GM21381 (cell line): Measurements from ENCODE around the gene HMGN3.
A peak's percentile ranks its signal among the peaks of the same experiment; 100 is the strongest.

Source experiments
- ATAC-seq: cut with Tn5 transposase; IDR thresholded peaks from one replicate; pipeline ENCODE4 v1.9.1; 2021; ENCODE audit warnings: mild to moderate bottlenecking, moderate library complexity; ENCODE audit not compliant: unreplicated experiment

The HMGN3 gene

DNA sequence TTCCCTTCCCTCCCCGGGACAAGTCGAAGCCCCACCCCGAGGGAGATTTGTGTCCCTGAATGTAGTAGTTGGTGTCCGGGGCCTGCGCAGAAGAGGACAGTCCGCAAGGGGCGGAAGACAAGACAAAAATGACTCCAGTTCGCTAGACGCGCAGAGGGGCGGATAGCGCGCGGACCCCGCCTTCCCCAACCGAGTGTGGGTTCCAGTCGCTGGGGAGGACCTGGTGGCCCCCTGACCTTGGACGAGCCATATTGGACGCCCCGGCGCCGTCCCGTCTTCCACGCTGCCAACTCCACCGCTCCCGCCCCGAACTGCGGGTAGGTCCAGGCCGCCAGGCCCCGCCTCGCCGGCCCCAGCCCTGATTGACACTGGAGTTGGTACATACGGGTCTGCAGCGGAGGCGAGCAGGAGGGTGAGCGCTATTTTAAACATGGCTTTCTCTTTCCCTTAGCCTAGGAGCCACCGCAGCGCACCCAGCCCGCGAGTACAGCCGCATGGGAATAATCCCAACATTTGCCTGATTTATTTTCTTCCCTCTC lies 802 bp downstream of the HMGN3 start:
- peak; percentile 68 for ATAC-seq

GRCh38 chr6:79232696-79233462 lies 1.6 kb downstream of the HMGN3 start:
- no peak for ATAC-seq

DNA sequence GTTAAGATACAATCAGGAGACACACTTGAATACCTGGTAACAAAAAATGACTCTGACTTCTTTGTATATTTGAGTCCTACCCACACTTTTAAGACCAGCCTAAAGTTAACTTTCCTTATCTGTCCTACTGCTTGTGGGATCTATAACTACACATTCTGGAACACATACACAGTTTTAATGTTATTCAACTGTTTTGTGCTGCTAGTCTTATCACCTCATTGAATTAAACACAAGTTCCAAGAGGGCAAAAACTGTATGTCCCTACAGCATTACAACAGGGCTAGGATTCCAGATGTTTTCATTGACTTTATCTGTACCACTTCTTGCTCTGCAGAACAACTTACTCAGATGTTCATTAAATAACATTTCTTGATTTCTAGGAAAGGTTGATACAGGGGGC lies 2.8 kb downstream of the HMGN3 start:
- ATAC-seq: no peak

- no peak for ATAC-seq
Measured at GRCh38 chr6:79231101-79231500, 3.4 kb downstream of the HMGN3 start.

DNA sequence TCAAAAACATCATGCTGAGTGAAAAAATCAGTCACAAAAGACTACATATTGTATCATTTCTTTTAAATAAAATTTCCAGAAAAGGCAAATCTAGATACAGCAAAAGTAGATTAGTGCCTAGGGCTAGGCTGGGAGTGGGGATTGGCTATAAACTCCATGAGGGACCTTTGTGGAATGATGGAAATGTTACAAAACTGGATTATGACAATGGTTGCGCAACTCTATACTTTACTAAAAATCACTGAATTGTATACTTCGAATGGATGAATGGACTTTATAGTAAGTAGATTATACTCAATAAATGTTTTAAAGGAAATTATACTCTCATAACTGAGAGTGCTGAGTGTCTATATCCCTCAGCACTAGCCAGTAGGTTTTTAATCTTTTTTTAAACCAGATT lies 4.3 kb downstream of the HMGN3 start:
- no peak for ATAC-seq

- no peak for ATAC-seq
Measured at GRCh38 chr6:79227445-79227844, 7.0 kb downstream of the HMGN3 start.

- ATAC-seq: no peak
Measured at GRCh38 chr6:79226660-79227059, 7.8 kb downstream of the HMGN3 start.

GRCh38 chr6:79225717-79226599 lies 8.5 kb downstream of the HMGN3 start:
- ATAC-seq: no peak

- ATAC-seq: no peak
Measured at GRCh38 chr6:79223611-79224404, 10.7 kb downstream of the HMGN3 start.

DNA sequence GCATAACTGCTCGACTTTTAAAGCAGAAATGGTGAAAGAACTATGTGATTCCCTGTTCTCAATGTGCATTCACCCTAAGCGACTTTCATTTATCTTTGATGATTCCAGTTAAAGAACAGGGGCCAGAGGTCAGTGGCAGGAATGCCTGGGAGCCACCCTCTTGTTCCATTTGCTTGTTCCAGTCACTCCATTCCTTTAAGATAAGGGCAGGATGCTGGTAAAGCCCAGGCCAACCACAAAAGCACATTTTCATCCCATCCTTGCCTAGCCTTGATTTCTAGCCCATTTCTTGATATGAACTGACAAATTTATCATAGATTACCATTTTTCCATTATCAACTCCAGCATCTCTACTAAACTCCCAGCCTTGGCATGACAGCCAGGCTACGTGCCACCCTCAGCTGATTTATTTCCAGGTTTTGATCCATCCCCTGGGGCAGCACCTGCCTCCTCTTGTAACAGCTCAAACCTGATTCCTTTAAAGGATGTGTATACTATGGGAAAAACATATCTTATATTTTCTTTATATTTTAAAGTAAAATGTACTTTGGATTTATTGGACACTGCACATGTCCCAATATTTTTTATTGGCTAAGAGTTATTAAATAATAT lies 19.2 kb downstream of the HMGN3 start:
- no peak for ATAC-seq

GRCh38 chr6:79212859-79213258 lies 21.6 kb downstream of the HMGN3 start:
- no peak for ATAC-seq

- no peak for ATAC-seq
Measured at GRCh38 chr6:79208816-79209215, 25.7 kb downstream of the HMGN3 start.

GRCh38 chr6:79203753-79204253 lies 30.7 kb downstream of the HMGN3 start:
- no peak for ATAC-seq

GRCh38 chr6:79202556-79202955 lies 31.9 kb downstream of the HMGN3 start:
- ATAC-seq: no peak

DNA sequence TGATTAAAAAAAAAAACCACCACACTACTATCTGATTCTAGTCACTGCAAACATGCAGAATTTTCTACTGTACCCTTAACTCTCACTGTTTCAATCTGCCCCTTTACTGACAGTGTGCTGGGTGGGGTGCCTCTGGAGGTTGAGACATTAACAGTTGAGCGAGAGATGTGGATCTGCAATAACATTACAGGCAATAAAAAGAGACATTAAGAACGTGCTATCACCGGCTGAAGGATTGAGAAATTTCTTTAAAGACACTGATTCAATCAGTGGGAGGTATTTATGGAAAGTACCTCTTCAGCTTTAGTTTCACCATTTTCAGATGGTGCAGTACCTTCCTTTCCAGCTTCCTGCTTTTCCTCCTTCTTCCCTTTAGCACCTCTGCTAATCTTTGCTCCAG lies 32.5 kb downstream of the HMGN3 start:
- no peak for ATAC-seq

DNA sequence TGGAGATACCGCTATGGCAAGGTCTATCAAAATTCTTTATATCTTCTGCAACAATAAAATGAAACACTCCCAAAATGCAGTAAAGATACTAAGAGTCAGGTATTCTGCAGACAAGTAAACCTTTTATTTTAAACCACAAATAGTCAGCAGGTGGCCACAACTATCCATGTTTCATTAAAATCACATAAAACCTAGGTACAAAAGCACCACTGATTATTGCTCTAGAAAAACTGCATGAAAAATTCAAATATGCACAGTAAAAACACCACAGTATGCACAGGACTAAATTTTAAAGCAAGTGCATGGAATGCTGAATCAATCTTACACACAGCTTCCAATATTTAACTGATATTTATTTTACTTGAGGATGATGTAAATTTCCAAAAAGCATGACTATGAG lies 33.3 kb downstream of the HMGN3 start:
- ATAC-seq: no peak

GRCh38 chr6:79196912-79197311 lies 37.6 kb downstream of the HMGN3 start:
- no peak for ATAC-seq

- ATAC-seq: no peak
Measured at GRCh38 chr6:79193971-79194370, 40.5 kb downstream of the HMGN3 start.

DNA sequence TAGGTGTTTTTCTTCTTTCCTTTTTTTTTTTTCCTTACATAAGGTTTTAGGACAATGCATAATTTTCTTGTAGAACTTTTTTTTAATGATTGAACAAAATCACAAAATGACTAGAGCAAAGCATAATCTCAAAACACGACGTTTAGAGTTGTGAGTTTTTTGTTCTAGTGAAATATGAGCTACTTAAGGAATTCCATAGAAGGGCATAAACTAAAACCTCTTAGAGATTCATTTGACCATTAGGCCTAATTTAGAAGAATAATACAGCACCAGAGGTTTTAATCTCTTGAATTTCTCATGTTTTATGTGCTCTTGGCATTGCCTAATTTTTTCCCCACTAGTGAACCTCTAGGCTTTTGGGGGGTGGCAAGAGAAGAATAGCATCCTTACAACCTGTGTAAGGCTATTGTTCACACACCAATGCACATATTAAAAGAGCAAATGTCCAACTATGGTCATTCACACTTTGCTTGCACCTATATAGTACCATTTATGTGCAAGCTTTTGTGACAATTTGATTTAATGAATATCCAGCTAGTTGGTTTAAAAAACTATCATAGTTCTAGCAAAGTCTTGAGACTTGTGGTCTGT lies 44.6 kb downstream of the HMGN3 start:
- ATAC-seq: no peak

DNA sequence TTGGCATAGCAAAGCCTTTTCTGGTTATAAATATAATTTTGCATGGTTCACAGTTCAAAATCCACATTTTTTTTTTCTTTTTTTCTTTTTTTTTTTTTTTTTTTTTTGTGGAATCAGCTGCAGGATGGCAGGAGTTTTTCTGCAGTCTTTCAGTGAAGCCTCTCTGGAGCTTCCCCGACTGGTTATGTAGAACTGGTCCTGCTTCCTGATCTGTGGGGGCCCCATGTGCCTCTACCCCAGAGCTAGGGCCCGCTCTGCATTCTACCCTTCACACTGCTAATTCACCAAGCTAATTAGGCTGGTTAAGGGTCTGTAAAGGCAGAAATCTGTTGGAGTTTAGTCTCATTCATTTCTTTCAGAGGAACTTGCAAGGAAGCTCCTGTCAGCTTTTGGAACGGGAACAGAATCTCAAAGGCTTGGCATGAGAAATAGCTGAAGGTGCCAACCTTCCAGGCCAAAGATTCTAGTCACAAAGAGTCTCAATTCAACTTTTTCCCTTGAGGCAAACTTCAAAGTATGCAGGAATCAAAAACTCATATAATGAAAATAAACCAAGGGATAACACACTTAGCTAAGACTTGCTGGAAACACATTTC lies 45.5 kb downstream of the HMGN3 start:
- no peak for ATAC-seq
